ENCODE data around the gene RPL35A. TPM values are rescaled to one million over a fixed set of nuclear protein-coding genes. Genes with fewer than 3 reads are reported as not detected.

Gene RPL35A
- total and polyA plus RNA-seq, 2 experiments from 2014 or later, result 845 to 907 TPM

DNA sequence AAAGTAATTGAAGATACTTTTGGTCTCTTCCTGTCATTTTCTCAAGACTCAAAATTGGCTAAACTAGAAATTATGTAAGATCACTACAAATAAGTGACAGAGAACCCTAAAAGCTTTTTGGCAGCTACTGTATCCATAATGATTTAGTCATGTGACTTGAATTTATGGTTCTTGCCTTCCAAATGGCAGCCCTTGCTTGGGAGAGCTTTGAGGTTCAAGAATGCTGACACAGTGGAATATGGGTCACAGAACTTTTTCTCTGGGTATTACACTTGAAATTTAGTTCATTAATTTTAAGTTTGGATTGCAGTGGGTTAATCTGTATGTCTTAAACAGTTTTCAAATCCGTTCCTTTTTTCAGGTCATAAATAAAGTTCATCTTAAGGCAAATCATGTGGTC lies 24.0 kb downstream of the RPL35A start:
- H3K36me3 ChIP-seq, result no peaks in the 10 kb centered on the region
- no peak overlapping the region for H3K27ac ChIP-seq
- TF ChIP-seq CTCF (IDR thresholded peaks at IDR 0.05; ENCODE audit: low read depth, low read length), result no peak
- DNase-seq (ENCODE audit: low read depth in 1 of 2, low spot score in 1 of 2), result no peak
- H3K4me1 ChIP-seq (ENCODE audit: low read depth), result no peaks in the 10 kb centered on the region
- no peaks in the 10 kb centered on the region for H3K9me3 ChIP-seq (ENCODE audit: low read depth)
- H3K27me3 ChIP-seq, result no peaks in the 10 kb centered on the region
- H3K4me3 ChIP-seq, result no peak overlapping the region

GRCh38 chr3:197975311-197975710 lies 25.3 kb downstream of the RPL35A start:
- TF ChIP-seq CTCF (IDR thresholded peaks at IDR 0.05; ENCODE audit: low read depth, low read length), result no peak
- H3K4me3 ChIP-seq, result no peak overlapping the region
- DNase-seq (ENCODE audit: low read depth in 1 of 2, low spot score in 1 of 2), result no peak
- H3K27me3 ChIP-seq, result no peaks in the 10 kb centered on the region
- H3K27ac ChIP-seq, result no peak overlapping the region
- H3K4me1 ChIP-seq (ENCODE audit: low read depth), result no peaks in the 10 kb centered on the region
- H3K36me3 ChIP-seq, result no peaks in the 10 kb centered on the region
- H3K9me3 ChIP-seq (ENCODE audit: low read depth), result no peaks in the 10 kb centered on the region

GRCh38 chr3:197983076-197983475 lies 33.1 kb downstream of the RPL35A start:
- H3K36me3 ChIP-seq, result no peaks in the 10 kb centered on the region
- H3K4me3 ChIP-seq, result no peak overlapping the region
- H3K27ac ChIP-seq, result no peak overlapping the region
- no peaks in the 10 kb centered on the region for H3K4me1 ChIP-seq (ENCODE audit: low read depth)
- no peaks in the 10 kb centered on the region for H3K27me3 ChIP-seq
- no peak for TF ChIP-seq CTCF (IDR thresholded peaks at IDR 0.05; ENCODE audit: low read depth, low read length)
- no peaks in the 10 kb centered on the region for H3K9me3 ChIP-seq (ENCODE audit: low read depth)
- no peak for DNase-seq (ENCODE audit: low read depth in 1 of 2, low spot score in 1 of 2)

DNA sequence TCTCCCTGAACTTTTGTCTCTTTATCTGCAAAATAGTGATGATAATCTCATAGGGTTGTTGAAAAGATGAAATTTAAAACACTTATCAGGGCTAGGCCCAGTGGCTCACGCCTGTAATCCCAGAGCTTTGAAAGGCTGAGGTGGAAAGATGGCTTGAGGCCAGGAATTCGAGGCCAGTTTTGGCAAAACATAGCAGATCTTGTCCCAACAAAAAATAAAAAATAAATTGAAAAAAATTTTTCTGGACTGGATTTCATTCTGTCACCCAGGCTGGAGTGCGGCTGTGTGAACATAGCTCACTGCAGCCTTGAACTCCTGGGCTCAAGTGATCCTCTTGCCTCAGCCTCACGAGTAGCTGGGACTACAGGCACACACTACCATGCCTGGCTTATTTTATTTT lies 39.7 kb downstream of the RPL35A start:
- Histone ChIP-seq H3K27me3 (no peaks in the 10 kb centered on the region), H3K36me3 (no peaks in the 10 kb centered on the region), H3K4me3 (no peak overlapping the region), H3K27ac (no peak overlapping the region), H3K9me3 (ENCODE audit: low read depth) (no peaks in the 10 kb centered on the region), H3K4me1 (ENCODE audit: low read depth) (no peaks in the 10 kb centered on the region)
- no peak for TF ChIP-seq CTCF (IDR thresholded peaks at IDR 0.05; ENCODE audit: low read depth, low read length)
- peak in 1 of 2 donors; percentile 40 for DNase-seq (ENCODE audit: low read depth in 1 of 2, low spot score in 1 of 2)

- Histone ChIP-seq H3K4me1 (ENCODE audit: low read depth) (no peaks in the 10 kb centered on the region), H3K9me3 (ENCODE audit: low read depth) (no peaks in the 10 kb centered on the region), H3K27me3 (no peaks in the 10 kb centered on the region), H3K27ac (no peak overlapping the region), H3K36me3 (no peaks in the 10 kb centered on the region), H3K4me3 (no peak overlapping the region)
- no peak for DNase-seq (ENCODE audit: low read depth in 1 of 2, low spot score in 1 of 2)
- TF ChIP-seq CTCF (IDR thresholded peaks at IDR 0.05; ENCODE audit: low read depth, low read length), result no peak
Observed at GRCh38 chr3:197994736-197995135, 44.7 kb downstream of the RPL35A start.

DNA sequence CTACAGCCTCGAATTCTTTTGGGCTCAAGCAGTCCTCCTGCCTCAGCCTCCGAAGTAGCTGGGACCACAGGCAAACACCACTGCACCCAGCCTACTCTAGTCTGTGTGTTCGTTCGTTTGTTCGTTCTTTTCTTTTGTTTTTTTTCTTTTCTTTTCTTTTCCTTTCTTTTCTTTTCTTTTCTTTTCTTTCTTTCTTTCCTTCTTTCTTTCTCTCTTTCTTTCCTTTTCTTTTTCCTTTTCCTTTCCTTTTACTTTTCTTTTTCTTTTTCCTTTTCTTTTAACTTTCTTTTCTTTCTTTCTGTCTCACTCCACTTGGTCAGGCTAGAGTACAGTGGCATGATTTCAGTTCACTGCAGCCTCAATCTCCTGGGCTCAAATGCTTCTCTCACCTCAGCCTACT lies 46.9 kb downstream of the RPL35A start:
- Histone ChIP-seq H3K9me3 (ENCODE audit: low read depth) (no peaks in the 10 kb centered on the region), H3K36me3 (no peaks in the 10 kb centered on the region), H3K4me3 (no peak overlapping the region), H3K27me3 (no peaks in the 10 kb centered on the region), H3K27ac (no peak overlapping the region), H3K4me1 (ENCODE audit: low read depth) (no peaks in the 10 kb centered on the region)
- no peak for DNase-seq (ENCODE audit: low read depth in 1 of 2, low spot score in 1 of 2)
- TF ChIP-seq CTCF (IDR thresholded peaks at IDR 0.05; ENCODE audit: low read depth, low read length), result no peak

Measured in cardiac muscle cell (in vitro differentiated cells and primary cell).